Measurements from ENCODE around the gene FBXO8.

DNA sequence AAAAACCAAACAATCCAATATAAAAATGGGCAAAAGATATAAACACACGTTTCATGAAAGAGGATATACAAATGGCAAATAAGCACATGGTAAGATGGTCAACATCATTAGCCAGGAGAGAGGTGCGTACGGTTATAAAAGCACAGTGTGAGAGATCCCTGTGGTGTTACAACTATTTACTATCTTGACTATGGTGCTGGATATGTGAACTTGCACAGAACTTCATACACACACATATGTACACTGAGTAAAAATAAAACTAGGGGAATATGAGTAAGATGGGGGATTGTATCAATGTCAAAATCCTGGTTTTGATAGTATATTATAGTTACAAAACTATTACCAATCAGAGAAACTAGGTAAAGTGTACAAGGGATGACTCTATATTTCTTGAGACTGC is 8.4 kb downstream of the FBXO8 start:
- TF ChIP-seq CTCF (IDR thresholded peaks at IDR 0.05) (no peak), ATF2 (CRISPR knock-in tag; IDR thresholded peaks at IDR 0.05; ENCODE audit: borderline replicate concordance, low read depth) (no peak), SP1 (CRISPR knock-in tag; conservative IDR thresholded peaks at IDR 0.05) (no peak), JAZF1 (CRISPR knock-in tag; IDR thresholded peaks at IDR 0.05) (no peak)

Measured in WTC11 (cell line).